ENCODE results near the gene ERI3.

The ERI3 gene

GRCh38 chr1:44347280-44347679 lies 7.8 kb downstream of the ERI3 start:
- no peak for DNase-seq

GRCh38 chr1:44346878-44347277 lies 8.2 kb downstream of the ERI3 start:
- no peak for DNase-seq

- DNase-seq: no peak
Observed at GRCh38 chr1:44346184-44346583, 8.9 kb downstream of the ERI3 start.

- no peak for DNase-seq
Observed at GRCh38 chr1:44345187-44345775, 9.8 kb downstream of the ERI3 start.

- DNase-seq: no peak
Observed at GRCh38 chr1:44339731-44340130, 15.3 kb downstream of the ERI3 start.

GRCh38 chr1:44338136-44338535 lies 16.9 kb downstream of the ERI3 start:
- DNase-seq: no peak

GRCh38 chr1:44336668-44337067 lies 18.4 kb downstream of the ERI3 start:
- DNase-seq: no peak

- DNase-seq: no peak
Observed at GRCh38 chr1:44334968-44335367, 20.1 kb downstream of the ERI3 start.

- DNase-seq: no peak
Observed at GRCh38 chr1:44333376-44333775, 21.7 kb downstream of the ERI3 start.

GRCh38 chr1:44332505-44332904 lies 22.6 kb downstream of the ERI3 start:
- no peak for DNase-seq

GRCh38 chr1:44330935-44331334 lies 24.1 kb downstream of the ERI3 start:
- DNase-seq: no peak

- no peak for DNase-seq
Observed at GRCh38 chr1:44328671-44329416, 26.2 kb downstream of the ERI3 start.

GRCh38 chr1:44327679-44328491 lies 27.2 kb downstream of the ERI3 start:
- DNase-seq: peak; percentile 18

- DNase-seq: no peak
Observed at GRCh38 chr1:44326821-44327465, 28.1 kb downstream of the ERI3 start.

- no peak for DNase-seq
Observed at GRCh38 chr1:44326024-44326701, 28.9 kb downstream of the ERI3 start.

GRCh38 chr1:44323947-44324346 lies 31.1 kb downstream of the ERI3 start:
- DNase-seq: no peak

- DNase-seq: no peak
Observed at GRCh38 chr1:44322367-44322766, 32.7 kb downstream of the ERI3 start.

- DNase-seq: no peak
Observed at GRCh38 chr1:44321466-44321865, 33.6 kb downstream of the ERI3 start.

- DNase-seq: peak; percentile 69
Observed at GRCh38 chr1:44318097-44319088, 36.7 kb downstream of the ERI3 start.

GRCh38 chr1:44316231-44316759 lies 38.8 kb downstream of the ERI3 start:
- no peak for DNase-seq

- DNase-seq: no peak
Observed at GRCh38 chr1:44315521-44315920, 39.5 kb downstream of the ERI3 start.
